ENCODE results near the gene WDR64.
"Not testable (repeated sequence)": the region's sequence is repeated elsewhere in the genome, so short reads cannot be mapped to it uniquely, and the experiment has no call there.

WDR64 gene

DNA sequence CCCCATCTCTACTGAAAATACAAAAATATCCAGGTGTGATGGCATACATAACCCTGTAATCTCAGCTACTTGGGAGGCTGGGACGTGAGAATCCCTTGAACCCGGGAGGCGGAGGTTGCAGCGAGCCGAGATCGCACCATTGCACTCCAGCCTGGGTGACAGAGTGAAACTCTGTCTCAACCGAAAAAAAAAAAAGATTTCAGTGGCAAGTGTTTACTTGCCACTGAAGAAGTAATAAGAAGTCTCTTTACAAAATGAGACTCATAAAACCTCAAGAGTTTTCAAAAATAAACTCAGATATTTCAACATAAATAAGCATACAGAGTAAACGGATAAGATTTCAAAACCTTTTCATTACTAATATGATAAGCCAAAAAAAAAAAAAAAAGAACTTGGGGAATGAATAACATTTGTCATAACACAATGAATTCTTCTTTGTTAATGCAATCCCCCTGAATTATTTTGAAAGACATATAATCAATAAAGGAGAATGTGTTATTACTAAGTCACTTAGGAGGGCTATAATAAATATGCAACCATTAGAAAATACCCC lies 161.8 kb downstream of the WDR64 start:
- no peak for DNase-seq

DNA sequence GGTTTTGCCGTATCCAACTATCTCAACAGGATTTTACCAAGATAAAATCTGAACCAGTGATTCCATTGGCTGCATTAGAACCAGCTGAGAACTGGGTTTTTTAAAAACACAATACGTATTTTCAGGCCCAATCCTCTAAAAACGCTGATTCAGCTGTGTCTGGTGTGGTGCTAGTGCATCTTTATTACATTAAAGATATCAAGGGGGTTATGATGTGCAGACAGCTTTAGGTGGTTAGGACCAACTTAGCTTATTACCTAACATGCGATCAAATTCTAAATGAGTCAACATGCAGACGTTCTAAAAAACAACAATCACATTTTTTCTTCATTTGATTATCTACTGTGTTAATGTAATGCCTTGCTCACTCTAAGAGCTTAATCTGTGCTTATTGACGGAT lies 163.9 kb downstream of the WDR64 start:
- no peak for DNase-seq

DNA sequence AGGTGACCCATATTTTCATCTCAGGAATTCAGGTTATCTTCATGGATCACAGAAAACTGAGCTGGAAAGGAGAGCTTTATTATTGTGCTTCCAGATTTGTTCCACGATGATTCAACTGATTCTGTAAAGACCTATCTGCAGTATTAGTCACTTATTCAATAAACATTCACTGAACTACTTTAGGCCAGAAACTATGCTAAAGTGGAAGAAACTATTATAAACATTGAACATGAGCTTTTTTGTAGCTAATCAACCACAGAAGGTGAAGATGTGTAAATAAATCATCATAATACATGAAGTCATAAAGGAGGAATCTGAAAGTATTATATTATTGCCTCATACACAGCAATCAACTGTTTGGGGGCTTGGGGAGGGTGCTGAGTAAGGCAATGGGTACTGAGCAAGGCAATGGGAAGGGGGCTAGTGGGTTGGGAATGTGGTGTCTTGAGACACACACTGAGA lies 165.3 kb downstream of the WDR64 start:
- DNase-seq = peak; percentile 10

DNA sequence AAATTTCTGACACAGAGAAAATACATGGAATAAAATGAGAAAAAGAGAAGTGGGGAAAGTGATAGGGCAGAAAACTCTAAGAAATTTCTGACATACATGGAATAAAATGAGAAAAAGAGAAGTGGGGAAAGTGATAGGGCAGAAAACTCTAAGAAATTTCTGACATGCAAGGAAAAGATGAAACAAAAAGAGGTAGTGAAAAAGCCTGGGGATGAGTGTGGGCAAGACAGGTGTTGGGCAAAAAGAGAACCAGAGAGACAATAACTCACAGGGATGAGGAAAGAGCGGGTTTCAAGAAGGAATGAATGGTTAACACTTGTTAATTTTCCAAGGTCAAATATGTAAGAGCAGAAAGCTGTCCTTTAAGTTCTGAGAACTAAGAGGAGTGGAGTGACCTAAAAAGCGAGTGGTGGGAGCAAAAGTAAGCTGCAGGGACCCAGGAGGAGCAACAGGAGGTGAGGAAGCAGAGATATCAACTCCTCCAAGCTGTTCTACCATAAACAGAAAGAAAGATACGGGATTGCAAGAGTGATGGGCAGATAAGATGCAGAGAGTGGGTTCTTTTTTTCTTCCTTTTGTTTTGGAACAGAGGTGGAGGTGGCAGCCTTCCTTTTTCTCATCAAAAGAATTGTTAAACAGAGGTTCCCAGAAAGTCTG lies 166.0 kb downstream of the WDR64 start:
- no peak for DNase-seq

DNA sequence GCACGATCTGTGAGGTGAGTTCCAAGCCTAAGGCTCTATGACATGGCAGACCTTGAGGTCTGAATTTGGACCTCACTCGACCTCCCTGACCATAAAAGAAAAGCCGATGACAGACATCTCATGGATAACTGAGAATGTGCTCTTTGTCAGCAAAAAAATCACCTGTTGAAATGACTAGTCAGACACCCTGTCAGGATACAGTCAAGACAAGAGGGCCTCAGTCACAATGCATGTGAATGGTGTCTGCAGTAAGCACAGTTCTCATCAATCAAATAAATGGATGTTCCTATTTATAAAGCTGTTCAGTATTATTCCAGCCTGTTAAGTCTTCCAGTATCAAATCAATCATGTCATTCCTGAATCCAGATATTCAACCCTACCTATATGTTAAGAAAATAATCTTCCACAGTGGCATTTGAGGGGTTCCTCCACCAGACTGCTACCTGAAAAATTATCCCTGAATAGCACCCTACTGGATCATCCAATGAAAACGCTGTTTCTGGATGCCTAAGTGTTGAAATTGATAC lies 167.3 kb downstream of the WDR64 start:
- DNase-seq = no peak

DNA sequence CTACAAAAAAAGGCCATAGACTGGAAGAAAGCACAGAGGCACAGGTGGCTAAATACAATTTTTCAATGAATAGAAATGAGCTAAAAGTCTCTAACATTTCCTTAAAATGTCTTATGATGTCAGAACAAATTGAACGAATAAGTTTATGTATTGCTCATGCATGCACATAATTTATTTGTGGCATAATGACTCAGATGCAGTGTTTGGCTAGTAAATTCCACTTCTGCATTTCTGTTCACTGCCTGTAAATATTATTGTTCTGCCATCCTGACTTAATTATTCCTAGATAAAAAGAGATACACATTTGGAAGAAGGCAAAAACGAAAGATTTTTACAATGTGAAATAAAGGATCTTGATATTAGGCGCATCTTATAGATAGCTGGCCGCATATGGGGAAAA lies 169.3 kb downstream of the WDR64 start:
- no peak for DNase-seq

DNA sequence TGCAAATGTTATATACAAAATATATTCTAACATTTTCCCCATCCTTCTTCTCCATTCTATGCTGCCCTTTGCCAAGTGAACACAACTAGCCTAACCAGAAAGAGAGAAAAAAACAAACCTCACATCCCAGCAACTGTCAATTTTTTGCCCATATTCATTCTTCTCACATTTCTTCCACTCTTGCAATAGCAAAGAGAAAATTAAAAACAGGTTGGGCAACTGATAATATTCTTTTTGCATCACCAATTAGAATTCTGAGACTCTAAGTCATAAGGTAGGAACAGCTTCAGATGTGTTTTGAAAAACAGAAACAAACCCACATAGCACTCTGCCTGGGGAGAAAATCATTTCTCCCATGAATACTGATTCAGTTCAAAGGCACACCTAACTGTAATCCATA lies 170.8 kb downstream of the WDR64 start:
- DNase-seq = no peak

DNA sequence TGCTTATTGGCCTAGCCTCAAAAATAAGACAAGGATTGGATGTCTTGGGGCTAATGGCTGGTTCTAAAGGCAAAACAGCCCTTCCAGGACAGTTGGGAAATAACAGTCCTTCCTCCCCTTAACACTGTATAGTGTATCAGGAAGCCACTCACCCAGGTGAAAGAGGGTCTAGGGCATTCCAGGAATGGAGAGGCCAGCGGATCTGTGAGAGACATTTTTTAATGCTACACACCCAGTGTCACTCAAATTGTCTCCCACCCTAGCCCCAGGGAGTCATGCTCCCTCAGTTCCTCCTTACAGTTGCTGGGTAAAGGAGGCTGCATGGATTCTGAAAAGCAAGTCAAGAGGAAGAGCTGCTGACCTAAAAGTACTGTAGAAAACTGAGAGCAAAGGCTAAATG lies 171.8 kb downstream of the WDR64 start:
- DNase-seq = no peak

DNA sequence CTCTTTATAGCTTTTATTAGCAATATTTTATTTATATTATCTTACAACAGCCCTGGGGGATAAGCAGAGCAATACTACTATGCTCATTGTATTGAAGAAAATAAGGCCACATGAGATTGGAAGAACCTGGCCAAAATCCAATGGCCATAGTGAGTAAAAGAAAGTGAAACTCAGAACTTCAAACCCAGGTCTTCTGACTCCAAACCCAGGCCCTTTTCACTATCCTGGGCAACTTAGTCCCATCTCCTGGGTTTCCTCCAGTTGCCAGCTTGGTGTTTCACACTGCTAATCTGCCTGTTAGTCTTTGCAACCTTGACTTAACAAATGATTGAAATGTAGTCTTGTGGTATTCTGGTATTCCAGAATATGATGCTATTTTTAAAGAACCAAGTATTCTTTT lies 173.5 kb downstream of the WDR64 start:
- no peak for DNase-seq

DNA sequence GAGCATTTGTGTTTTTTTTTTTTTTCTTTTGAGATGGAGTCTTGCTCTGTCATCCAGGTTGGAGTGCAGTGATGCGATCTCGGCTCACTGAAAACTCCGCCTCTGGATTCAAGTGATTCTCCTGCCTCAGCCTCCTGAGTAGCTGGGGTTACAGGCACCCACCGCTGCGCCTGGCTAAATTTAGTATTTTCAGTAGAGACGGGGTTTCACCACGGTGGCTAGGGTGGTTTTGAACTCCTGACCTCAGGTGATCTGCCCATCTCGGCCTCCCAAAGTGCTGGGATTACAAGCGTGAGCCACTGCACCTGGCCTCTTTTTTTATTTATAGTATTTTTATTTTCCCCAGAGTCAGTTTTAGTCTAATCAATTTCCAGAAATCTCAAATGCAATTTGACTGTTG lies 174.5 kb downstream of the WDR64 start:
- not testable (repeated sequence) for DNase-seq

DNA sequence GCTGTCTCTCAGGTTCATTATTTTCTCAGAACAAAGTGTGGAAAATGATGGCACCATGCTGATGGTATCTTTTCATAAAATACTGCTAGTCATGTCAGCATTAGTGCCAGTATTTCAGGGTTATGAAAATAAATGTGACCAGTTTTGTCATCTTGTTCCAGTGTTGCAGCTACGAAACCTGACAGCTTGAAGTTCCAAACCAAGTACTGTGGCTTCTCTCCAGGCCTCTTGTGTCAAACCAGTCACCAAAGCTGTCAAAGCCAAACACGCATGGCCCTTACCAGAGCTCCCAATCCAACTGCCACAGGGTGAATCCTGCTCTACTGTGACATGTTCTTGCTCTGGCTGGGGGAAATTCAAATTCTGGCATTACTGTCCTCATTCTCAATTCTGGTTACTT lies 175.2 kb downstream of the WDR64 start:
- DNase-seq = no peak

DNA sequence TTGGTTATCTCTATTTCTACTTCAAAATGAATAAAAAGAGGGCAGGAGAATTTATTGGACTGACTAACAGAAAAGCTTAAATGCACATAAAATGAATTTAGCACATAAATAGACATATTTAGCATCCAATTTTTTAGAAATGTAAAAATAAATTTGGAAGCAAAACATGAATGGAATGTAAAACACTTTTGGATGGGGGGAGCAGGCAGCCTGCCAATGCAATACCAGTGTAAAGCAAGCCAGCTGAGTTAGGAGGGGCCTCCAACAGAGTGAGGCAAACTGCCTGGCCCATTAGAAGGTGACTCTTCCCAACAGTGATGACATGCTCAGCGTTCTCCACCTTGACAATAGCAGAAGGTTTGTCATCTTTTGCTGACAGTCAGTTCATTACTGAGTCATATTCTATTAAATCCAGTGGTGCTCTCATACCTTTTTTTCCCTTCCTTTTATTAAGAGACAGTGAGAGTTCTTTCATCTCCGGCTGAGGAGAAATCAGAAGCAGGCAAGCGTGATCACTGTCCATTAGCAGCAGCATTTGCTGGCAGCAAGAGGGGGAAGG lies 176.5 kb downstream of the WDR64 start:
- DNase-seq = no peak

DNA sequence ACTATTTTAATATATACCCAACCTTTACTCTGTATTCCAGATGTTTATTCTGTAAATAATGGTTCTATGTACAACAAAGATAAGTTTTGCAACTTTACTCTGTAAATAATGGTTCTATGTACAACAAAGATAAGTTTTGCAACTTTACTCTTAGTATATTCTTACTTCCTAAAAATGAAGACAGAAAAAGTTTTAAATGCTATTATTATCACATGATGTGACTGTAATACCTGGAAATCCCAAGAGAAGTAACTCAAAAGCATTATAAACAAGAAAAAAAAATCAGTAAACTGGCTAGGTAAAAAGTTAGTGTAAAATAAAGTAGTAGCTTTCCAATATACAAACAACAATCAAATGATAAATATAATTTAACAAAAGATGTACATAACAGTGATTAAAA lies 177.4 kb downstream of the WDR64 start:
- DNase-seq = no peak

DNA sequence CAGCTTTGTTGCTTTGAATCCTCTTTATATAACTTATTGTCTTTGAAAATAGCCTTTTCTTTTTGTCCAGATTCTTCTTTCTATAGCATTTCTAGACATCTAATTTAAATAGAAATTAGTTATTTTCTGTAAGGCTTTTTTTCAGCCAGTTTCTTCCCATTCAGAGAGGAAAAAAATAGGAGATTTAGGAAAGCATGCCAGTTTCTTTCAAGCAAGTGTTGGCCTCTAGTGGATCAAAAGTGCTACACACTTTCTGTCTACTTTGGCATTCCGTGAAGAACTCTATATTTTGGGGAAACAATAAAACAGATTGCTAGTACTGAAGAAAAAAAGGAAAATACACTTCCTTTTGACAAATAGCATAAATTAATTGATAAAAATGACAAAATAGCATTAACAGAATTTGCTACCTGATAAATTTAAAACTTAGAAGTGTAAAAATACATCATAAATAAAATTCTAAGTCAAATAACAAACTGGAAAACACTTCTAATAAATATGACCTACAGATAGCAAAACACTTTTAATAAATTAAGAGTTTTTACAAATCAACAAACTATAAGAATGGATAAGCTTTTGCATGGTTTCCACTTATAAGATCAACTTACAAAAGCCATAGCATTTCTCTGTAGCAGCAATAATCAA lies 182.8 kb downstream of the WDR64 start:
- DNase-seq = peak; percentile 76

DNA sequence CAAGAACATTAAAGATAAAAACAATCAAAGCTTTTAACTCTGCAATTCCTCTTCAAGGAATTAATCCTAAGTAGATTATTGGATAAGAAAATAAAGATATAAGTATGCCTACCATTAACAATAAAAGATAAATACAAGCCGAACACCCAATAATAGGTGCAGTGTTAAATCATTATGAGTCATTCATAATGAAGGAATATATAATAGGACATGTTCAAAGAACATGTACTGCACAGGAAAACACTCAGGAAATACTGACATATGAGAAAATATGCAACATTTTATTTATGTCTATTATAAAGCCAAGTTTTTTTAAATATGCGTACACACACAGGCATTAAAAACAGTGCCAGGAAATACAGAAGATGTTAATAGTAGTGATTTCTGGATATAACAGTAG lies 184.9 kb downstream of the WDR64 start:
- DNase-seq = no peak

DNA sequence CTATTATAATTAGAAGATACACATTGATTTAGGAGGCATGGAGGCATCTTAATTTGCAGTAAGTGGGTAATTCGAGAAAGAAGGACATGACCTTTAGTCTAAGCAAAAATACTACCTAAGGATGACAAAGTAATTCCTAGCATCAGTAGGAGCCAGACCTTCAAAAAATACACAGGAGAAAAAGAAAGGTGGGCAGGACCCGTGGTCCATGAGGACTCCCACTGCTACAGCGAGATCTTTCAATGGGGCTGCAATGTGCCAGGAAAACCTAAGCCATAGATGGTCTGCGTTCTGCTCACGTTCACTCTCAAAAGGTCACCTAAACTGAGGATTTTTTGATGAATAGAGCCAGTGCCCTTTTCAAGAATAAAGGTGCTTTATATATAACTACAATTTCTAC lies 185.3 kb downstream of the WDR64 start:
- DNase-seq = no peak

DNA sequence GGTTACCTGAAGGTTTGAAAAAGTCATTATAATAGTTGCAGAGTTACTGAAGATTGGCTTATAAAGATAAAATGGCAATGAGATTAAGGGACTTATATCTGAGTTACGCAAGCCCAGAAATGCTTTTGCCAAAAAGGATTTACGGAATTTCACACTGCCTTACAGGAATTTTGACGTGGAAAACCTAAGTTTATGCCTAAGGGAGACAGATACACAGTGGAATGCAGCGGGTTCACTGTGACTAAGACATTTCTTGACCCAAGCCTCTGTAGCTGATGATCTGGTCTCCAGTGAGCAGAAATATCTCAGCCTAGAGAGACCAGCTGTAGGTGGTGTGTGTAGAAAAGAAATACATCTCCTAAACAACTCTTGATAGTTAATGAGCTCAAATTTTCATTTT lies 185.8 kb downstream of the WDR64 start:
- DNase-seq = no peak

DNA sequence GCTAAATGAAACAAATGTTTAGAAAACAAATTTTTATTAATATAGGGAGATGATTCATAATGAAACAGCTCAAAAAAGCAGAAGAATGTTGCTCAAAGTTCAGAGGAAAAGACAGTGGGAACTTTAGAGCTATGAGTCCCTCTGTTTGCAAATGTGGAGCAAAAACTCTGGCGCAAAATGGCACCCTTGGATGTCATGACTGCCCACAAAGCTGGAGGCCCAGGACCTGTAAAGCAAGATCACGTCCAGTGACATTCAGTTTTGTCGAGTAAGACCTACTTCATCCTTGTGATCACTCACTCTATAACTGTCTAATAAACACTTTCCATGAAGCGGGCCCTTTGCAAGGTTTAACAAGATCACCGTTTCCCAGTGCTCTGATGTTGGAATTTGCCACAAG lies 186.8 kb downstream of the WDR64 start:
- DNase-seq = no peak

DNA sequence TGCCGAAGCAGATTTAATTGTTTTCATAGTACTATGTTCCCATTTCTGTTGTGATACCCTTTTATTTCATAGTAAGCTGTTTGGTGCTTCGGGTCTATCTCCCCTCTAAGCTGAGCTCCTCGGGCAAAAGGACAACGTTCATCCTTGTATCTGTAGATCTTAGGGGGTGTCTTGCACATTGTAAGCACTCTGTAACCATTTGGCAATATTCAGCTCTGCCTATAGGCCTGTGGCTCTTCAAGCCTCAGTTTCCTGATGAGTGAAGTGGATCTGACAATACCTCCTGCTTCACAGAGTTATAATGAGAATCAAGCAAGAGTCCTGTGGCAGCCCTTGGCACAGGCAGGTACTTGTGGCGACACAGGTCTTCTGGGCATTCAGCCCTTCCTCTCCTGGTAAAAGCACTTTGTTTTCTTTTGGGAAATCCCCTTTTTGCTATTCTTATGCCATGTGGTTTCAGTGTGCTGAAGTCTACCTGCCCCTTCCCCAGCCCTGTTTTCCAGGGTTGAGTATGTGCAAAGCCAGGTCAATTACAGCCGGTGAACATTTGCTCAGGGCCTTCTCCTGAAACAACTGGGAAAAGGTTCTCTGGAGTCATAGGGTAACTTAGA lies 187.4 kb downstream of the WDR64 start:
- DNase-seq = no peak

DNA sequence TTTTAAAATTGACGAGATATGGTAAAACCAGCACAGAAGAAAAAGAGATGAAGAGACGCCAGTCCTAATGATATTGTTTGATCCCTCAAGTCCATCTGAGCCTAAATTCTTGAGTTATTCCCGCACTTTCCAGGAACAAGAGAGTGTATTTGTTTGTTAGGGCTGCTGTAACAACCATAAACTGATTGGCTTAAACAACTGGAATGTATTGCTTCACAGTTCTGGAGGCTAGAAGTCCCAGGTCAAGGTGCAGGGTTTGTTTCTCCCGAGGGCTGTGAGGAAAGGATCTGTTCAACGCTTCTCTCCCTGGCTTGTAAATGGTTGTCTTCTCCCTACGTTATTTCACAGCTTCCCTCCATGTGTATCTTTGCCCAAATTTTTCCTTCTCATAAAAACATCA lies 188.1 kb downstream of the WDR64 start:
- DNase-seq = no peak

DNA sequence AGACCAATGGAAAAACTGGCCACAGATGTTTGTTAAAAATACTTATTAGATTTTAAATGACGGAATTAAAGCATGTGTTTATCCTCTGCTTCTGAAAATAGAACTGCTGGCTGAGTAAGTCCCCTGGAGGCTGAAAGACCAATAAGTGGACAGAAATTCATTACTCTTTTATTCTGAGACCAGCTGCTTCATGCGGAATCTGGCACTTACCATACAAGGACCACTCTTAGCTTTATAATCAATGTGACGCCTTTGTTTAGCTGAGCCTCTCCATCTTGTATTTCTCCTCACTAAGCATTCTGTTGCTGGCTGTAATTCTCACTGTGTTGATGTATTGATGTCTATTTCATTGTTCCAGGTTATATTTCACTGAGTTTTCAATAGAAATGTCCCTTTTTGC lies 189.6 kb downstream of the WDR64 start:
- DNase-seq = no peak

DNA sequence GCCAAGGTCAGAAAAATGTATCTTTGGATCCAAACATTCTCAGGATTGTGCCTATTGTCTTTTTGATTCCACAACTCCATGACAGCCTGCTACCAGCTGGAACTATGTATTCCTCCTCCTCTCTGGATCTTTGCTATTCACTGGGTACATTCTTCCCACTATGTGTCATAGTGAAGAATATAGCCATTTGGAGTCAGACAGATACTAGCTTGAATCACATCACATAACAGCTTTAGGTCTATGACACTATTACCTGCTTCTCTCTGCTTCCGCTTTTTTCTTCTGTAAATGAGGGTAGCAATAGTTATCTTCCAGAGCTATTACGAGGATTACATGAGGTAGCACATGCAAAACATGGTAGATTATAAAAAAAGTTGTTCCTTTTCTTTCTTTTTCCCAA lies 190.5 kb downstream of the WDR64 start:
- no peak for DNase-seq

DNA sequence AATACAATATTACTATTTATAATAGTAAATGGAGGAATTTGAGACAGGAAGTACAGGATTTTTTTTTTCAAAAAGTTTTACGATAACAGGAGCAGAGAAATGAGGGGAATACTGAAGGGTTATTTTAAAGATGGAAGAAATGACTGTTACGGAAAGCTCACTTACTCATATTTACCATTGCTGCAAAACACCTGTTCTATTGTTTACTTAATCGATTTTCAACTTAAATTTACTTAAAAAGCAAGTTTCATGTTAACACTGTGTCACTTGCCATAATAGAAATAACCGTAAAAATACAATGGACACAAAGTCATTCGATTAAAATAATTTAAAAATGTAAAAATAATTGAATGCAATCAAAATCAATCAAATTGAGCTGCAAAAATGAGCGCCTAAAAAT lies 192.5 kb downstream of the WDR64 start:
- peak; percentile 60 for DNase-seq

DNA sequence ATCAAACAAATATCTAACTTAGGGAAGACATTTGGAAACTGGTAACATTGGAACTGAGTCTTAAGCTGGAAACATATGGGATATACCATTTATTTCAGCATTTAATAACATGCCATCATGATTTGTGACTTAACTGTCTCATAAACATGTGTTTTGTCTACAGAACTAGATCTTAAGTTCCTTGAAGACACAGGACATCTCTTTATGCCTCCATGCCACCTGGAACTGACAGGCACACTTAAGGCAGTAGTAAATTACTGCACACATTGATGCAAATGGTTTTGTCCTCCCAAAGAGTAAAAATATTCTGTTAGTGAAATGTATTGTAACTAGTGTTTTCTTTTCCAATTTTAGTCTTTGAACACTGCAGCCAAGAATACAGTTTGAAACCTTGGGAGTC lies 194.3 kb downstream of the WDR64 start:
- no peak for DNase-seq

Data from DMS53 (cell line).